Ovary (tissue), 1 donor: Measurements from ENCODE around the gene MVP.

ENCODE experiments used
- EP300 ChIP-seq: sonication (generic); formaldehyde crosslinking; IDR thresholded peaks from one replicate; pipeline ENCODE4 v1.6.1; 2017; ENCODE audit warnings: antibody characterized with exemption
- POLR2A ChIP-seq: fragments of 450-650 bp; IDR thresholded peaks from one replicate; pipeline ENCODE4 v1.6.1; 2017; ENCODE audit warnings: antibody characterized with exemption, mild to moderate bottlenecking, moderate library complexity

DNA sequence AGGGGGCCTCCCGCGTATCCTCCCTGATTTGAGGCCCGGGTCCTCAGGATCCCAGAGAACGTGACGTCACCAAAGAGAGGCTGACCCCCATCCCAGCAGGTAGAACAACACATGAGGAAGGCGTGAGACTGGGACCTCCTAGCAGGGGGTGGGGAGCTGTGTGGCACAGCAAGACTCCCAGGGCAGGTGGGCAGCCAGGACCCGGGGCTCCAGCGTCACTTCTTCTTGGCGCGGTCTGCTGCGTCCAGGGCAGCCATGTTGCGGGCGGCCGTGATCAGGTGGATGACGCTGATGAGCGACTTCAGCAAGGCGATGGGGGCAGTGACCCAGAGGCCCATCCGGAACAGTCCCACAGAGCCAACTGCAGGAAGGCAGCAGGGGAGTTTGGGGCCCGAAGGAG, 38.7 kb downstream of the MVP start:
- TF ChIP-seq POLR2A = no peak
- no peak for TF ChIP-seq EP300
